GM19438 (cell line): ENCODE measurements around the gene CDC5L.

ENCODE experiments used
- ATAC-seq: cut with Tn5 transposase; IDR thresholded peaks from one replicate; pipeline ENCODE4 v1.9.1; 2021; ENCODE audit warnings: low read depth; ENCODE audit not compliant: unreplicated experiment

Gene CDC5L

GRCh38 chr6:44472250-44472945 is 84.9 kb downstream of the CDC5L start:
- ATAC-seq: no peak

DNA sequence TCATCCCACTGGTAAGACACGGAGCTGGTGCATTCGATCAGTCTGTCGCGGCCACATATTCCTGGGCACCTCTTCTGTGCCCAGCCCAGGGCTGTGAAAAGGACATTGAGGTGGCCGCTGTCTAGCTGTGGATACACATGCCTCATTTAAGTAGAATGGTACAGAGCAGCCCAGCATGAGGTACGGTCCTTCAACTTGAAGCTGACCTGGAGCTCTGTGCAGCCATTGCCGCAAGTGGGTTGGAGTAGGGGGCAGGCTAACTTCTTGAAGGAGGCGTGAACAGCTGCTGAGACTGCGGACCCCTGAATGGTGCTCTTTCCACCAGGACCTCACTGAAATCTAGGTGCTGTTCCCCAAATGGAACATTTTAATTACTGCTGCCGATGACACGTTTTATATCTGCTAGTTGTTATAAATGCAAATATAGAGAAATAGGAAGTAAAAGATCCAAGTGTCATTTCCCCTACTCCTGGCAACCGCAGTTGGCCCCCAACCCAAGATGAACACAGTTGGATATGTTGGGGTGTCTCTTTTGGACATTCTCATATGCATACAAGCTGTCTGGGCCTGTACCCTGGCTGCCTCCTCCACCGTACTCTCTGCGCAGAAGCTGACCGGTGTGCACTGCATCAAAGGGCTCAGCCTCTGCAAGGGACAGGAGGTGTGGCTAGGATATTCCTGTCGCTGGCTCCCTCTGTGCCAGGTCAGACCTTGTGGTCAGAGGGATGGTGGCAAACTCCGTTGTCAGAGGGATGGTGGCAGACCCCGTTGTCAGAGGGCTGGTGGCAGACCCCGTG is 86.1 kb downstream of the CDC5L start:
- no peak for ATAC-seq

- no peak for ATAC-seq
These were observed 86.7 kb downstream of the CDC5L start for GRCh38 chr6:44474190-44474631.

GRCh38 chr6:44474643-44475042 is 87.1 kb downstream of the CDC5L start:
- ATAC-seq: no peak

GRCh38 chr6:44475417-44475778 is 87.9 kb downstream of the CDC5L start:
- ATAC-seq: no peak

DNA sequence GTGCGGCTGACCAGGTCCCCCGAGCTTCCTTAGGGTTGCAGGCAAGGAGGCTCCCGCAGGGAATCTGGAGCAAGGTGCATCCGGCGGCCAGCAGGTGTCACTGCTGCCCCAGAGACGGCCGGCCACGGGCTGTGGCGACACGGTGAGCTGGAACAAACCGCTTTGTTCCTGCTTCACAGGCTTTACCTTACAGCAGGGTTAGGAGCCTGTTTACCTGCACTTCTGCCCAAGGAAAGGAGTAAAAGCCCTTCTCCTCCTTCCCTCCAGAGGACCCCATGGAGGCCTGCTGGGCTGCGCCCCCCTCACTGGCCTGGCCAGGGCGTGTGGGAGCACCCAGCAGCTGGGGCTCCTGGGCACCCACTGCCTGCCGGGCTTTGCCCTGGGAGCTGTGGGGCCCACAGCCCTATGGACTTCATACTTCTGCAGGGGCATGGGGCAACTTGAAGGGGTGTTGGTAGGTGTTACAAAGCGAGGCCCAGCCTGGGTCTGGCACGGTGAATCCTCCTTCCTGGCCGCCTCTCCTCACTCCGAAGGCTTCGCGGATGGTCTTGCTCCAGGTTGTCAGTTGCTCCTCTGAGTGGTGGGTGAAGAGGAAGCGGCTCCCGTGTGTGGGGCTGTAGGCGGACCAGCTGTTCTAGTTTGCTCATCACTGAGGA is 88.4 kb downstream of the CDC5L start:
- peak; percentile 79 for ATAC-seq

GRCh38 chr6:44476849-44477248 is 89.3 kb downstream of the CDC5L start:
- no peak for ATAC-seq

DNA sequence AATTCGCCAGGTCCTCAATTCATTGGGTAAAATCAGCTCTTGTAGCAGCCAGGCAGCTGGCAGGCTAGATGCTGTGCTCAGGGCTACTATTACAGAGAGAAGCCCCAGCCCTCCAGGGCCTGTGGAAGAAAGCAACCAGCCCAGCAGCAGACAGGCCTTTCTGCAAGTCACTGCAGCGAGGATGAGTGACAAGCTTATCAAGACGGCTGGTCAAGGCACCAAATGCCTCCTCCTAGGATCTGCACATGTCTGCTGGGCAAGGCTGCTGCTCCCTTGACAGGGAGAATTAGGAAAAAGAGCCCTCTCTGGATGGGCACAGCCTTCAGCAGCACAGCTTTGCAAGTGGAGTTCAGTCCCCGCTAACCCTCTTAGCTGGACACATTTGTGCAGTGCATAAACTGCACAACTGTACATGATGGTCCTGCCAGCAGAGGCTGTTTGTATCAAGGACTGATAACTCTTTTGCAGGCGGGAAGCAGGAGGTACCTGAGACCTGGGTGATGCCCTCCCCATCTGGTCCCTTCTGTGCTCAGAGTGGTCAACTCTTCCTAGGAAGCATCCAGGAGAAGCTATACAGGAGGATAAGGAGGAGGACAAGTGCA is 89.9 kb downstream of the CDC5L start:
- no peak for ATAC-seq

GRCh38 chr6:44478158-44478557 is 90.7 kb downstream of the CDC5L start:
- ATAC-seq: no peak

DNA sequence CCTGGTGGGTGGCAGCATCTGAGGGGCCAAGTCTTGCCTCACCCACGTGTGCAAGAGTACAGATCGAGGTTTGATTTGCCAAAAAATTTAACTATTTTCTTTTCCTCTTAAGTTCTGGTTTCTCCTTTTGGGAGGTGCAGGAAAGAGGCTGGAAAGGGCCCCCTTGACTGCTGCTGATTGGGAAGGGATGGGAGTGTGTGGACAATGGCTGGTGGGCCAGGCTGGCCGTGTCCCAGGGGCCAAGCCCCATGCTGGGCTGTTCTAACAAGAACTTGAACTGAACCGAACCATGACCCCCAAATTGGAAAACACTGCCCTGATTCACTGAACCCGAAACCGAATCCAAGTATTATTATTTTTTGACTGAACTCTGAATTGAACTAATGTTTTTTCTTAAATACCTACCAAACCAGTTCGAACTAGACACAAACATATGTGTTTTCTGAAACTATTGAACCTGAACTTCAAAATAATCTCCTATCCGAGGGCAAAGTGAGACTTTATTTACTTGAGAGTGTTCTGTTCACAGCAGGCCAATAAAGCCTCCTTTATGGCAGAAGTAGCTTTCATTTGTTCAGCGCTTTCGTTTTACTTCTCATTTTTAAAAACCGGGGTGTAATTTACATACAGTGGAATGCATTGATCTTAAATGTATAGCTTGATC is 91.2 kb downstream of the CDC5L start:
- ATAC-seq: no peak

- no peak for ATAC-seq
These were observed 92.6 kb downstream of the CDC5L start for GRCh38 chr6:44480097-44480541.

DNA sequence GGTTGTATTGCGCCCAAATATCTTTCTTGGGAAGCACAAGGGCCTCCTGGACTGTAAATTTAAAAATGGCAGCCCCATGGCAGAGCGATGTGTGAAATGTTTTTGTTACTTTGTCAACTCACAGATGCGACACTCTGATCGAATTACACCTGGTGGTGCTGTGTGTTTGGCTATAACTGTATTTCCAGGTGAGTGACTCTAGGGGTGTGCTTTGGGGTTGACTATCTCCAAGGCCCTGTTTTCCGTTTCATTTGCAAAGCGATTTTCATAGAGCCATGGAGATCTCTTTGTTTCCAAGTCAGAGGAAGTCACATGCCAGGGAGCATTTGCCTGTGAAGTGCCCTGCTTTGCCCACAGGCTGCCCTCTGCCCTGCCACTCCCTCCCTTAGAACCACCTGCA is 93.5 kb downstream of the CDC5L start:
- no peak for ATAC-seq

- ATAC-seq: no peak
These were observed 94.3 kb downstream of the CDC5L start for GRCh38 chr6:44481760-44482159.

DNA sequence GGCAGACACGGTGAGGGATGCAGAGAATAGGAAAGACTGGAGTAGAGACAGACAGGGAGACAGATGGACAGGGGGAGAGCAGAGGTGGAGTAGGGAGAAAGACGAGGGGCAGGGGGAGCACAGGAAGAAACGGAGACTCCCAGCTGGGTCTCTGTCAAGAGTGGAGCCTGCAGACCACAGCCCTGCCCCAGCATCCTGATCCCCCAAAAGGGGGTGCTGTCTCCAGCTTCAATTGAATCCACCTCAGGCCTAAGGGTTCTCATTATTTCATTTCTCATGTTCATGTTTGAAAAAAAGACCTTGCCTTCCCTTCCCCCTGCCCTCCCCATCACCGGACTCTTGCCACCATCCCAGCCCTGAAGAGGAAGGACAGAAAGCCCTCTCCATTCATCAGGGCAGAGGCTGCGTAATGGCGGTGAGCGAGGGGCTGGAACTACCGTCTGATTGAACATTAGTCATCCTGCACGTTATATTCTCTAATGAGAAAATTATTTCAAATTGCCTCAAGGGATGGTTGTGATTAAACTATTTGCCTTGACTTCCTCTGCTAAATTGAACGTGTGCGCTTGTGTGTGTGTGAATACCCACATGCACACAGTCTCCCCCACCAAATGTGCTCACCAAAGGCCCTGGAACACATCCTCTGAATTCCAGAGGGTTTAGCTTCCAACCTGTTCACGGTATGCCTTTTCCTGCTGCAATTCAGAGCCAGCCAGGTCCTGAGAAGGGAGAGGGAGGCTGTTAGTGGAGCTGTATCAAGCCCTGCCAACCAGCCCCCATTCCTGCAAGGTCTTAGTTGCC is 98.3 kb downstream of the CDC5L start:
- no peak for ATAC-seq

GRCh38 chr6:44487002-44487401 is 99.5 kb downstream of the CDC5L start:
- no peak for ATAC-seq

GRCh38 chr6:44487586-44487985 is 100.1 kb downstream of the CDC5L start:
- ATAC-seq: no peak

DNA sequence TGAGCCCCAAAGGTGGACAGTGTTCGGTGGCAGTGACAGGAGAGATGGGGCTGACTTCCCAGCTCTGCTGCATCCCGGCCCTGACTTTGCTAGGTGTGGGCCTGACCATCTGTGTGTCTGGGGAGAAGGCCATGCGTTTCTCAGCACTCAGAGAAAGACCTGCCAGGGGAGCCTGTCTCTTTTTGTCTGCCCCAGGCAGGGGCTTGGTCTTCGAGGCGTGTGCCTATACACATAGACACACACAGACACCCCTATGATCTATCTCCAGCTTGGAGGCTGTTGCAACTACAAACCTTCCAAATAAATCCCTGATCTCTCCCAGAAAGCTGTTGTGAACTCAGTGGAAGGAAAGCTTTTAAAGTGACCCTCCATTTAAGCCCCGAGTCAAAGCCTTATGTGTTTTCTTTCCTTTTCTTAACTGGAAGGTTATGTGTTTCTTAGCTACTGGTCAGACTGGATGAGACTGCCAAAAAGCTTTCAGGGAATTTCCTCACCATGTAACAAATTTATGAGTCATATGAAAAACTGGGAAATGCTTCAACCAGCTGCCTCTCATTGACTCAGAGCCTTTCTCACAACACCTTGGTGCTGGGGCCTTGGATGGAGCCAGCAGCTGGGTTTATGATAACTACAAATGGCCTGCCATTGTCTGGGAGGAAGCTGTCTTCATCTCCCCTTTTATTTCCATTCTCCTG is 102.6 kb downstream of the CDC5L start:
- ATAC-seq: no peak

DNA sequence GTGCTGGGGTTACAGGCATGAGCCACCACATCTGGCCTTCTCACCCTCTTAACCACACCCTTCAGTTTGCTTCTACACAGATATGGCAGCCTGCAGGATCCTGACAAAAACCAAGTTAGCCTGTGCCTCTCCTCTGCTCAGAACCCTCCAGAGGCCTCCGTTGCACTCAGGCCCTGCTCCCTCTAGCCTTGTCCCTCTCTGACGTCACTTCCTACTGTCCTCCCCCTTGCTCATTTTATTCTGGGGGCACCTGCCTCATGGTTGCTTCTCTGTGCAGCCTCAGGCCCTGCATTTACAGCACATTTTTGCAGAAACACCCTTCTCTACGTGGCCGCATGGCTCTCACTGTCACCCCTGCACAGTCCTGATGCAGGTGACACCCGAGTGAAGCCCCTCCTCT is 105.6 kb downstream of the CDC5L start:
- ATAC-seq: no peak

GRCh38 chr6:44493593-44493992 is 106.1 kb downstream of the CDC5L start:
- ATAC-seq: no peak
